ENCODE measurements around the gene ANKRD39. TPM values are rescaled to one million over a fixed set of nuclear protein-coding genes. Genes with fewer than 3 reads are reported as not detected.
"Not testable (repeated sequence)": the region's sequence is repeated elsewhere in the genome, so short reads cannot be mapped to it uniquely, and the experiment has no call there.

Gene ANKRD39
- total RNA-seq, 4 donors from 2014 or later, result 5.8 to 17.3 (median 15.4) TPM

DNA sequence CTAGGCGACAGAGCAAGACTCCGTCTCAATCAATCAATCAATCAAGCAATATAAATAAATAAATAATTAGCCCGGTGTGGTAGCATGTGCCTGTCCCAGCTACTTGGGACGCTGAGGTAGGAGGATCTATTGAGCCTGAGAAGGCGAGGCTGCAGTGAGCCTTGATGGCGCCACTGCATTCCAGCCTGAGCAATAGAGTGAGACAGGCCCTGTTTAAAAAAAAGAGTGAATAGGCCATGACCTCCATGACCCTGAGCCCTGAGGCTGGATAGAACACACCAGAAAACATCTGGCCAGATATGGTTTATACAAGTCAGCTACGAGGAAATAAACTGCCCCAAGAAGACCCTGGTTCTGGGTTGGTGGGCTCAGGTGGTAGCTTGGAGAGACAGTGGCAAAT lies 32.4 kb upstream of the ANKRD39 start:
- Histone ChIP-seq H3K27ac (no peak overlapping the region), H3K4me3 (no peak overlapping the region), H3K9me3 (no peaks in the 10 kb centered on the region), H3K27me3 (no peaks in the 10 kb centered on the region), H3K4me1 (peaks cover 0 to 39% (median 13%) of the 10 kb centered on the region in 4 donors), H3K36me3 (no peaks in the 10 kb centered on the region)
- no peak for DNase-seq
- no peak for TF ChIP-seq CTCF (IDR thresholded peaks at IDR 0.05)
- no peak for TF ChIP-seq POLR2A (IDR thresholded peaks at IDR 0.05)

- H3K4me3 ChIP-seq, H3K36me3 ChIP-seq, H3K27ac ChIP-seq, DNase-seq, H3K27me3 ChIP-seq, H3K9me3 ChIP-seq: not testable (repeated sequence)
- H3K4me1 ChIP-seq, result peaks cover 0 to 37% (median 13%) of the 10 kb centered on the region in 4 donors
Observed at GRCh38 chr2:96889502-96889901, 31.7 kb upstream of the ANKRD39 start.

DNA sequence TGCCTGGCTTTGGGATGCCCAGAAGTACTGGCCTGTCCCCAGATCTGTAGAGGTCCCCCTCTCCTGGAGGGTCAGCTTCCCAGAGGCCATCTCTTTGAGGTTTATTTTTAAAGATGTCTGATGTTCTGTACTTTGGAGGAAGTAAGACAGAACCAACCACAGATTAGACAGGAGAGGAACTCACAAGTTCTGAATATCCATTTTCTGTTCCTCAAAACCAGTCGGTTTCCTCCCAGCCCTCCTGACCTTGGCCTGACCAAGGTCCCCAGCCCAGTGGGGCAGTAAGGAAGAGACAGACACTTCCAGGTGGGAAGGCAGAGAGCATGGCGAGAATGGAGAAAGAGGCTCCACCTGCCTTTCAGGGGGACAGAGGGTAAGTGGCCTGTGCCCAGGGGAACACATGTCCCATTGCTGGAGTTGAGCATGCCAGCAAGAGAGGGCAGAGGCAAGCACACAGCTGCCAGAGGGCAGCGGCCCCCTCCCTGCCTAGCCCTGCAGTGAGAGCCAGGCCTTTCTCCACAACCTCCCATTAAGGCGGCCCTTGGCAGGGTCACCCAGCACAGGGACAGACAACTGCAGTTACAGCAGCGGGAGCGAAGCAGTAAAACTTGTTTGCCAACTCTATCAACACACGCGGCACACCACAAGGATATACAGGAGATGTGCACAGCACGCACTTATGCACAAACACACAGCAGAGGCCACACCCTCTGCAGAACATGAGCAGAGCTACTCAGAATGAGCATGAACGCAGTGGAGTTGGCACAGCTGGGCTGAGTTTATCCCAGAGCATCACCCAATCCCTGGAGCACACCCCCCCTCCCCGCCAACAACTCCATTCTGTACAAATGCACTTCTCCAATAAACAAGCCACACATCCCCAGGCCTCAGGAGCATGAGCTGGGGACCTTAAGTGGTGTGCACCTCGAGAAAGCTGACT lies 30.5 kb upstream of the ANKRD39 start:
- Histone ChIP-seq H3K27me3 (no peaks in the 10 kb centered on the region), H3K36me3 (no peaks in the 10 kb centered on the region), H3K4me1 (peaks cover 0 to 37% (median 13%) of the 10 kb centered on the region in 4 donors), H3K9me3 (no peaks in the 10 kb centered on the region), H3K4me3 (no peak overlapping the region), H3K27ac (peak overlapping the region; percentile 26 to 67 (median 46))
- TF ChIP-seq POLR2A (IDR thresholded peaks at IDR 0.05), result no peak
- TF ChIP-seq CTCF (IDR thresholded peaks at IDR 0.05), result no peak
- no peak for DNase-seq

DNA sequence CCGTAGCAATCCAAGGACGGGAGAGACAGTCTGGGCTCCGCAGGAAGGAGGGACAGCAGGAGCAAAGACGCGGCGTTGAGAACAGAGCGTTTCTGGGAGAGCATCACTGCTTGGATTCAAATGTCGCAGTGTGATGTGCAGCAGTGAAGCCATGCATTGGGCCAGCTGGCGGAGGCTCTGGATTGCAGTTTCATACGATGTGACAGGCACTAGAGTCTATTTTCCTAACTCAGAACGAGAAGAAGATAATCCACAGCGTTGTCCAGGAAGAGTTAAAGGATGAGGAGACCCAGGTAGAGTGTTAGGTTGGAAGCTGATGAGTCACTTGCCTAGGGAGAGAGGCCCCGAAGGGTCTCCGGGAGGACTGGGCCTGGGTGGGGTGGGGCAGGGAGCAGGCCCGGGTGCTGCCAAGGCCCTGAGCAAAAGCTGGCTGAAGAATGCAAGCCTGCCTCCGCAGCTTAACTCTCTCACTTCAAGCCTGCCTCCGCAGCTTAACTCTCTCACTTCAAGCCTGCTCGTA lies 29.7 kb upstream of the ANKRD39 start:
- Histone ChIP-seq H3K36me3 (no peaks in the 10 kb centered on the region), H3K4me1 (peaks cover 0 to 37% (median 13%) of the 10 kb centered on the region in 4 donors), H3K27ac (peak overlapping the region; percentile 26 to 67 (median 46)), H3K9me3 (no peaks in the 10 kb centered on the region), H3K27me3 (no peaks in the 10 kb centered on the region), H3K4me3 (no peak overlapping the region)
- TF ChIP-seq CTCF (IDR thresholded peaks at IDR 0.05) (no peak), POLR2A (IDR thresholded peaks at IDR 0.05) (no peak)
- no peak for DNase-seq

DNA sequence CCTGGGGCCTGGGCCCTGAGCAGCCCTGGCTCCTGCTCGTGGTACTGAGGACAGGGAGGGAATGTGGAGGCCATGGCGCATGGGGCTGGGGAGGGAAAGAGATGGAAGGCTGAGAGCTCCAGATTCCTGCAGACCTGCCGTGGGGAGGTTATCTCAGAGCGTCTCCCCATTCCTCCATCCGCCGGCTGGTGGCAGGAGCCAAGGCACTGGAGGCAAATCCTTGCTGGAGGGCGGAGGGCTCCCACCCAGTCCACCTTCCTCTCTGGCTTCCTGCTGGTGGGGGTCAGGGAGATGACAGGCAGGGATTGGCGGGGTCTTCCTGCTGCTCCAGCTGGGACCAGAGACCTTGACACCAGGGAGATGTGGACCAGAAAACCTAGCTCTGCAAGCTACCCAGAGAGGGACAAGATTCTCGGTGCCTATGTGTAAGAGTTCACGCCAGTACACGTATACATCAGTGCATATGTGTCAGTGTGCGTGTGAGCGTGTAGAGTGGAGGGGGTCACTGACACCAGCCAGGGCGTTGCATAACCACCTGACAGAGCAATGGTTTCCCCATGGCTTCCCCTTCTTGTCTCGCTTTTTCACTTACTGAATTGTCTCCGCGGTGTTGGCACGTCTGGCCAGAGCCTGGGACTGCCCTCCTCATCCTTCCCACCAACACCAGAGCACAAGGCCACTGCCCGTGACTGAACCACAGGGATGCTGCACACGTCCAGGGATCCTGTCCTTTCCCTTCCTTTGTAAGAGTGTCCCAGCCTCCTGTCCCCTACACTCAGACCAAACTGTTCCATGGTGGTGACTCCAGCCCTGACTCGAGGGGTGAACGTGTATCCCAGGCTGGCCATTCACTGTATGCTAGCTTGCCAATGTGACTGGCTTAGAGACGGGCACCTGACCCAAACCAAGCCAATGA lies 27.9 kb upstream of the ANKRD39 start:
- peak overlapping the region in 2 of 4 donors; percentile 31 to 67 for H3K27ac ChIP-seq
- TF ChIP-seq POLR2A (IDR thresholded peaks at IDR 0.05) (no peak), CTCF (IDR thresholded peaks at IDR 0.05) (no peak)
- H3K27me3 ChIP-seq, result no peaks in the 10 kb centered on the region
- H3K4me1 ChIP-seq, result peaks cover 0 to 24% (median 9%) of the 10 kb centered on the region in 4 donors
- no peaks in the 10 kb centered on the region for H3K9me3 ChIP-seq
- no peak for DNase-seq
- no peaks in the 10 kb centered on the region for H3K36me3 ChIP-seq
- no peak overlapping the region for H3K4me3 ChIP-seq

Data from Peyer's patch (tissue), 4 donors.